HepG2 (cell line): ENCODE data around the gene METRNL. TPM values are rescaled to one million over a fixed set of nuclear protein-coding genes. Genes with fewer than 3 reads are reported as not detected.

Experiments used
- AGO2 ChIP-seq: fragments of 200-400 bp; formaldehyde crosslinking; optimal IDR thresholded peaks from 2 replicates; pipeline ENCODE3; 2017; ENCODE audit warnings: mild to moderate bottlenecking, low read depth, low read length, moderate library complexity
- ATF7 ChIP-seq, 2 experiments: fragments of 450-650 bp in 1 of 2; sonication (generic) in 1 of 2; formaldehyde crosslinking in 1 of 2; IDR thresholded peaks; 2 replicates each; pipeline versions ENCODE4 v1.4.0 to v1.6.1; 2016 to 2020; ENCODE audit warnings: antibody characterized with exemption in 1 of 2, mild to moderate bottlenecking in 1 of 2, missing genetic modification reagents in 1 of 2
- CERS6 ChIP-seq: sonication (generic); formaldehyde crosslinking; IDR thresholded peaks from 2 replicates; pipeline ENCODE4 v1.5.0; 2020; ENCODE audit warnings: missing genetic modification reagents
- DNMT3B ChIP-seq: conservative IDR thresholded peaks from 2 replicates; pipeline ENCODE4 v1.6.1; 2016; ENCODE audit warnings: missing biosample characterization, control low read depth
- DZIP1 ChIP-seq: sonication (generic); formaldehyde crosslinking; IDR thresholded peaks from 2 replicates; pipeline ENCODE4 v1.5.0; 2020; ENCODE audit warnings: mild to moderate bottlenecking, missing genetic modification reagents
- HHEX ChIP-seq: IDR thresholded peaks from 2 replicates; pipeline ENCODE4 v1.6.1; 2016; ENCODE audit warnings: control low read depth
- KDM5B ChIP-seq: sonication (generic); formaldehyde crosslinking; IDR thresholded peaks from 2 replicates; pipeline ENCODE4 v1.4.0; 2020; ENCODE audit warnings: missing genetic modification reagents, mild to moderate bottlenecking, borderline replicate concordance
- PCBP1 ChIP-seq: fragments of 200-400 bp; formaldehyde crosslinking; IDR thresholded peaks from 2 replicates; pipeline ENCODE4 v1.6.1; 2017; ENCODE audit warnings: mild to moderate bottlenecking, low read depth, low read length, borderline replicate concordance
- RARG ChIP-seq: sonication (generic); formaldehyde crosslinking; IDR thresholded peaks from 2 replicates; pipeline ENCODE4 v1.4.0; 2020; ENCODE audit warnings: low read depth, mild to moderate bottlenecking, missing genetic modification reagents
- ZEB1 ChIP-seq: IDR thresholded peaks from 2 replicates; pipeline ENCODE4 v1.6.1; 2012; ENCODE audit warnings: mild to moderate bottlenecking, low read depth, inconsistent platforms; ENCODE audit not compliant: insufficient replicate concordance
- ZNF225 ChIP-seq: sonication (generic); formaldehyde crosslinking; IDR thresholded peaks from 2 replicates; pipeline ENCODE4 v1.4.0; 2020; ENCODE audit warnings: mild to moderate bottlenecking, missing genetic modification reagents
- ZNF282 ChIP-seq: fragments of 450-650 bp; IDR thresholded peaks from 2 replicates; pipeline ENCODE4 v1.6.1; 2018; ENCODE audit not compliant: partially characterized antibody
- ZNF318 ChIP-seq: sonication (generic); formaldehyde crosslinking; IDR thresholded peaks from 2 replicates; pipeline ENCODE4 v1.4.0; 2020; ENCODE audit warnings: mild to moderate bottlenecking, missing genetic modification reagents
- ZNF337 ChIP-seq: sonication (generic); formaldehyde crosslinking; IDR thresholded peaks from 2 replicates; pipeline ENCODE4 v1.5.1; 2020; ENCODE audit warnings: missing genetic modification reagents, low read depth, mild to moderate bottlenecking, borderline replicate concordance
- ZNF484 ChIP-seq: sonication (generic); formaldehyde crosslinking; IDR thresholded peaks from 2 replicates; pipeline ENCODE4 v1.5.1; 2020; ENCODE audit warnings: mild to moderate bottlenecking, low read depth, missing genetic modification reagents, borderline replicate concordance
- polyA plus RNA-seq, 8 experiments: library from polyadenylated mRNA; depleted of rRNA in 3 of 8; stranded (reverse) in 7 of 8; unstranded in 1 of 8; fragments of >200 nt; fragmentation: Illumina TruSeq in 4 of 8; extraction: Trizol in 4 of 8; gene quantifications; 2 replicates each; pipeline versions ENCODE4 v1.2.1 to v1.2.3, GENCODE V29; 2011 to 2016; ENCODE audit warnings: low read depth in 4 of 8, missing spikeins in 1 of 8, mixed read lengths in 1 of 8; ENCODE audit not compliant: insufficient read depth in 1 of 8
- total RNA-seq, 5 experiments: library from RNA; depleted of rRNA; stranded (reverse); fragments of >200 nt; fragmentation: Illumina TruSeq; extraction: Trizol; gene quantifications; 2 replicates each; pipeline ENCODE4 v1.2.3, GENCODE V29; 2016; ENCODE audit warnings: low read depth in 1 of 5

METRNL gene
- total and polyA plus RNA-seq, 2 of the 13 experiments (the other 11 are each of a cell fraction or from before 2014, with no cell fraction given), result 0.66 to 0.84 TPM

- TF ChIP-seq DZIP1 (CRISPR knock-in tag), result no peak
- TF ChIP-seq CERS6, result no peak
- no peak for TF ChIP-seq PCBP1
- no peak for TF ChIP-seq RARG (CRISPR knock-in tag)
- TF ChIP-seq KDM5B, result peak; percentile 95
- TF ChIP-seq ZNF484 (CRISPR knock-in tag), result peak; percentile 71
- no peak for TF ChIP-seq ZNF282
- TF ChIP-seq ZEB1, result peak; percentile 0
- TF ChIP-seq ATF7 (IDR thresholded peaks at IDR 0.05), result no peak
- 0 out of 2 replicates have a peak, but pooled peaks have one; percentile 22 for TF ChIP-seq ATF7 (CRISPR knock-in tag; IDR thresholded peaks at IDR 0.05)
- TF ChIP-seq ZNF225 (CRISPR knock-in tag), result no peak; the same call in 1 of the 2 replicates
- no peak for TF ChIP-seq DNMT3B (CRISPR knock-in tag)
- peak; percentile 65; the same call in 1 of the 2 replicates for TF ChIP-seq ZNF318 (CRISPR knock-in tag)
- no peak for TF ChIP-seq HHEX
- peak; percentile 78; the same call in 1 of the 2 replicates for TF ChIP-seq ZNF337 (CRISPR knock-in tag)
- TF ChIP-seq AGO2, result no peak
These were observed 27.8 kb upstream of the METRNL start (continued) for GRCh38 chr17:83051396-83052240.
